Right forelimb (tissue), 1 donor: ENCODE data around the gene CDKN2B-AS1.

ENCODE experiments used
- DNase-seq: peaks from one replicate; pipeline ENCODE4 v3.0.0-alpha.2; 2018

The CDKN2B-AS1 gene

GRCh38 chr9:22160221-22160620 is 165.6 kb downstream of the CDKN2B-AS1 start:
- DNase-seq = no peak

- no peak for DNase-seq
Observed at GRCh38 chr9:22165144-22165543, 170.6 kb downstream of the CDKN2B-AS1 start.

- no peak for DNase-seq
Observed at GRCh38 chr9:22169243-22169642, 174.7 kb downstream of the CDKN2B-AS1 start.

- DNase-seq = no peak
Observed at GRCh38 chr9:22169727-22170503, 175.3 kb downstream of the CDKN2B-AS1 start.
